ENCODE measurements around the gene SH3PXD2B.

GRCh38 chr5:172424111-172424490 is 30.2 kb downstream of the SH3PXD2B start:
- TF ChIP-seq TAF1 (CRISPR knock-in tag; IDR thresholded peaks at IDR 0.05) (no peak), NR2F1 (CRISPR knock-in tag; IDR thresholded peaks at IDR 0.05) (no peak), PRDM4 (CRISPR knock-in tag; IDR thresholded peaks at IDR 0.05; ENCODE audit: borderline replicate concordance) (no peak)
- TF ChIP-seq, protein P1, sequence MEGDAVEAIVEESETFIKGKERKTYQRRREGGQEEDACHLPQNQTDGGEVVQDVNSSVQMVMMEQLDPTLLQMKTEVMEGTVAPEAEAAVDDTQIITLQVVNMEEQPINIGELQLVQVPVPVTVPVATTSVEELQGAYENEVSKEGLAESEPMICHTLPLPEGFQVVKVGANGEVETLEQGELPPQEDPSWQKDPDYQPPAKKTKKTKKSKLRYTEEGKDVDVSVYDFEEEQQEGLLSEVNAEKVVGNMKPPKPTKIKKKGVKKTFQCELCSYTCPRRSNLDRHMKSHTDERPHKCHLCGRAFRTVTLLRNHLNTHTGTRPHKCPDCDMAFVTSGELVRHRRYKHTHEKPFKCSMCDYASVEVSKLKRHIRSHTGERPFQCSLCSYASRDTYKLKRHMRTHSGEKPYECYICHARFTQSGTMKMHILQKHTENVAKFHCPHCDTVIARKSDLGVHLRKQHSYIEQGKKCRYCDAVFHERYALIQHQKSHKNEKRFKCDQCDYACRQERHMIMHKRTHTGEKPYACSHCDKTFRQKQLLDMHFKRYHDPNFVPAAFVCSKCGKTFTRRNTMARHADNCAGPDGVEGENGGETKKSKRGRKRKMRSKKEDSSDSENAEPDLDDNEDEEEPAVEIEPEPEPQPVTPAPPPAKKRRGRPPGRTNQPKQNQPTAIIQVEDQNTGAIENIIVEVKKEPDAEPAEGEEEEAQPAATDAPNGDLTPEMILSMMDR (CRISPR knock-in tag; IDR thresholded peaks at IDR 0.05), result no peak
